Activated CD4-positive, CD25-positive, alpha-beta regulatory T cell treated with anti-CD3 and anti-CD28 coated beads, Interleukin-2, amount 50 U/mL, for 24 hours (primary cell): ENCODE measurements around the gene RBM20.
"Not testable (repeated sequence)": the region's sequence is repeated elsewhere in the genome, so short reads cannot be mapped to it uniquely, and the experiment has no call there.

Experiments
- ATAC-seq, 2 donors: fragments of 150-1000 bp; cut with Tn5 transposase; one replicate each; pipeline ENCODE4 v1.10.0; 2021; ENCODE audit warnings: mild to moderate bottlenecking in 1 of 2, moderate library complexity in 1 of 2

The RBM20 gene

DNA sequence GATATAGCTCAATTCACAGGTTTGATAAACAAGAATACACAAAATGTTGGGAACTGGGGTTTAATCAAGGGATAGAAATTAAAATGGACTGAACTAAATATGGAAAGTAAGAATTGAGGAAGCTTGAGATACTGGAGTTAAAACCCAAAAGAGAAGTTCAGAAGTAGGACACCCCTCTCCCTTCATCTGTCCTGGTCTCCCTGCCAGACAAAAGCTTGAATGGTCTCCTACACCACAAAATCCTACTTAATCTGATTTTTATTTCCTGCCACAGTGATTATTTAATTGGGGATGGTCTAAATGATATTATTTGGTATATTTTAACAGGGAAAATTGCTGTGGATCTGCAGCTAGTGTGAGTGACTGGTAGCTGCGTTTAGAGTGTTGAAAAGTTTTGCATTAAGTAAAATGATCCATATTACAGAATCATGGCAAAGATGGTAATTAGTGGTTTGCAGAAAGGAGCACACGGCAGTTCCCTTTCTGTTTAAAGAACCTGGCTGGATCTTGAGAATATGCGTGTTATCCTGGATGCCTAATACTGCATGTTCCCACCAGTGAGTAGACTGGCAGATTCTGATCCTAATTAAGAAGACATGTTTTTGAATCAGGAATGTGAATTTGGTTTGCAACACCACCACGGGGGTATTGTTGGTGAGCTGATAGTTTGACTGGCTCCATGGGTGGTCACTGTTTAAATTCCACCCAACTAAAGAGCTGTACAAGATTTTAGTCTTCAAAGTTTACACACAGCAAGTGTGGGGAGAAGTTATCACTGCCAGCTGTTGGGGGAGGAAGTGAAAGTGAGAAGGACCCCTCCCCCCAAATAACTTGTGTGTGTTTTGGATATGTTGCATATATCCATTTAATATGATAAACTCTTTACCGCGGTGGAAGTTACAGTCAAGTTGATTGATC lies 5.5 kb downstream of the RBM20 start:
- ATAC-seq = no peak

GRCh38 chr10:110650265-110650668 lies 6.1 kb downstream of the RBM20 start:
- no peak for ATAC-seq

DNA sequence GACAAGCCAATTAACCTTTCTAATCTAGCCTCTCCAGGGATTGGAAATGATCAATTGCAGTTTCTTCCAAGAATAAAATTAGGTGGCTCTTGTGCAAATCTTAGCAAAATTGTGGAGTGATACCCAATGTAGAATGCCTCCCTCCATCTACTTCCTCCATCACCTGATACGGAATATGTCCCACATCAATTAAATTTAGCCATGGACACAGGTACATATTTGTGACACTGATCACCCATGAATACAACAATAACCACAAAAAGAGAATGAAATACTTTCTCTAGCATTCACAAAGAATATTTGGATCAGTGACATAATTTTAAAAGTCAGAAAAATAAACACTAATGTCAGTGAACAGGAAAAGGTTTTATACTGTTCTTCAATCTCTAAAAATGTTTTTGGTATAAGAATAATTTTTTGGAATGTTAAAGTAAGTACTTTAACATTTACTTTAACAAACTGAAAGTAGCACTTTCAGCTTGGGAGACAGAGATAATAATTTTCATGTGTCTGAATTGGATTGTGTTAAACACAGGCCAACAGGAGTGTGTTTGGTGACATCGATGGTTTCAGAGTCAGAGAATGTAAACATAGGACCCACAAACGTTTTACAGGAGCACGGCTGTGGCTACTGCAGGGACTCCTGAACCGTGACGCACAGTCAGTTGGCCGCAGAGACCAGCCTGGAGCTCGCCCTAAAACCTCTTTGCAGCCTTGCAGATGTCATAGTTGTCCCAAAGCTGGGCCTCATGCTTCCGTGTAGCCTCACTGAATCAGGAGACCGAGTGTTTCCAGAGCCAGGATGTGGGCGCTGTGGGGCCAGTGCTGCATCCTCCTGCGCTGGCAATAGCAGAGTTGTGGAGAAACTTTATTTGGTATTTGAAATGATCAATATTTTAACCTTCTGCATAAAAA lies 7.2 kb downstream of the RBM20 start:
- no peak for ATAC-seq

DNA sequence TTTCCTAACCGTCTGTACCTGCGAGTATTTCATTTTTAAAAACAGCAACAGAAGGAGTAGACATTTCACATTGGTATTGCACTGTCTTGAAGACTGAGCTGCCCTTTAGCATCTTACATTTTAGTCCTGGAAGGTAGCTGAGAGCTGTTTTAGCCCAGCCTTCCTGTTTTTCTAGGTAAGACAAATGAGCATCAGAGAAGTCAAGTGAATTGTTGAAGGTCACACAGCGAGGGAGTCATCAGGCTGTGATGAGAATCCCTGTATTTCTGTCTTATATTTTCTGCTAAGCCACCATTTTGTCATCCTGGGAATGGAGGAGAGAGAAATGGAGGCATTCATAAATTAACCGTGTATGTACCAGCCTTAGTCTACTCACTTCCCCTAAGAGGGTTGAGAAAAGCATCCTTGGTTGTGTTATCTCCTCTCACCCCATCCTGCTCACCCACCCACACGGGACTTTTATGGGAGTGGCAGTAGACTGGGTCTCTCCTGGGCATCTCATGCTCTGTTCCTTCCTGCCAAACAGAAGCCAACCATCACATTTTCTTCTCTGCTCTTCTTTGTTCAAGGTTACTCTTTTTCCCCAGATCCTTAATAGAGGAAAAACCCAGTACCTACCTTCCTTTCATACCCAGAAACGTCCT lies 8.5 kb downstream of the RBM20 start:
- no peak for ATAC-seq

DNA sequence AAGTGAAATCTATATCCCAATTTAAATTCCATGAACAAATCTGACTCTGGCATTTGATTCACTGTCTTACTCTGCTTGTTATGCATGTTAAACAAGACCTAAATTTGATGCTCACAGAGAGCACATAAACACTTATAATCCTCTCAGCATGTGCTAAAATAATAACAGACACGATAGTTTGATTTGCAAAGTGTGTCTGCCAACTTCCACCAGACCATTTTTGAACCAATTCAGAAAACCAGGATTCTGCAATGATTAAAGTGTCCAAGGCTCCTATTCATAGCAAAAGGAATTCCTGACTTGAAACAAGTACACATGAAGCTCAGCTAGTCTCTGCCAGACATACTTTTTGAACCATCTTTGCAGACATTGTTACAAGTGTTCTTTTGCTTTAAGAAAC lies 11.2 kb downstream of the RBM20 start:
- no peak for ATAC-seq

DNA sequence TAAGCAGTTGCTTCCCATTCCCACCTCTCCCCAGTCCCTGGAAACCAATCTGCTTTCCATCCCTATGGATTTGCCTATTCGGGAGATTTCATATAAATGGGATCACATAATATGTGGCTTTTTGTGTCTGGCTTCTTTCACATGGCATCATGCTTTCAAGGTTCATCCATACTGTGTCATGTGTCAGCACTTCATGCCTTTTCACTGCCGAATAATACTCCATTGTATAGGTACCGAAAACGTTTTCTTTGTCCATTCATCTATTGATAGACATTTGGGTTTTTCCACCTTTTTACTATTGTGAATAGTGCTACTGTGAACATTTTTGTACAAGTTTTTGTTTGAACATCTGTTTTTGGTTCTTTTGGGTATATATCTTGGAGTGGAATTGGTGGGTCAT lies 12.5 kb downstream of the RBM20 start:
- ATAC-seq = no peak

GRCh38 chr10:110657973-110658691 lies 14.0 kb downstream of the RBM20 start:
- ATAC-seq = no peak

DNA sequence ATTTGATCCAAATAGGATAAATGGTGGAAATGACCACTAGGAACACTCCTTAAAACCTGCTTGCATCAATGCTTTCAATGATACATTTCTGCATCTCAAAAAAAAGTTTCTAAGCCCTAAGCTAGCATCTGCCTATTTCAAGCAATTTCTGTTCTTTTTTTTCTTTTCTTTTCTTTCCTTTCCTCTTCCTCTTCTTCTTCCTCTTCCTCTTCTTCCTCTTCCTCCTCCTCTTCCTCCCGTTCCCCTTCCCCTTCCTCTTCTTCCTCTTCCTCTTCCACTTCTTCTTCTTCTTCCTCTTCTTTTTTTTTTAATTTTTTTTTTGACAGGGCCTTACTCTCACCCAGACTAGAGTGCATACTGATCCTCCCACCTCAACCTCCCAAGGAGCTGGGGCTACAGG lies 15.4 kb downstream of the RBM20 start:
- ATAC-seq = no peak

- ATAC-seq = not testable (repeated sequence)
These were observed 16.2 kb downstream of the RBM20 start for GRCh38 chr10:110660289-110660688.

DNA sequence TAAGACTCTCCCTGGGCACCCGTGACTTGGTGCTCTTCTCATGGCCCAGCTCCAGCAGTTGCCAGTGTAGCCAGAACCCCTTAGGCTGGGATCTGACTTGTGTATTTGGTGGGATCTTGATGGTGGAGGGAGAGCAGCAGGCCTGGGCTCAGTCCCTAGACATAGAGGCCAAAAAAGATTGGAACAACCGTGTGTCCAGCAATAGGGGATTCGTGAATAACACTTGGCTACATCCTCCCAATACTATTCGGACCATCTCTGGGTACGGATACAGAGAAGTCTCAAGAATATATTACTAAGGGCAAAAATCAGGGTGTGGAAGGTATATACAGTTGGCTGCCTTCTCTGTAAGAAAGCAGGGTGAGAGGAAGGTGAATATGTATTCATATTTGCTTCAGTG lies 17.2 kb downstream of the RBM20 start:
- ATAC-seq = no peak

DNA sequence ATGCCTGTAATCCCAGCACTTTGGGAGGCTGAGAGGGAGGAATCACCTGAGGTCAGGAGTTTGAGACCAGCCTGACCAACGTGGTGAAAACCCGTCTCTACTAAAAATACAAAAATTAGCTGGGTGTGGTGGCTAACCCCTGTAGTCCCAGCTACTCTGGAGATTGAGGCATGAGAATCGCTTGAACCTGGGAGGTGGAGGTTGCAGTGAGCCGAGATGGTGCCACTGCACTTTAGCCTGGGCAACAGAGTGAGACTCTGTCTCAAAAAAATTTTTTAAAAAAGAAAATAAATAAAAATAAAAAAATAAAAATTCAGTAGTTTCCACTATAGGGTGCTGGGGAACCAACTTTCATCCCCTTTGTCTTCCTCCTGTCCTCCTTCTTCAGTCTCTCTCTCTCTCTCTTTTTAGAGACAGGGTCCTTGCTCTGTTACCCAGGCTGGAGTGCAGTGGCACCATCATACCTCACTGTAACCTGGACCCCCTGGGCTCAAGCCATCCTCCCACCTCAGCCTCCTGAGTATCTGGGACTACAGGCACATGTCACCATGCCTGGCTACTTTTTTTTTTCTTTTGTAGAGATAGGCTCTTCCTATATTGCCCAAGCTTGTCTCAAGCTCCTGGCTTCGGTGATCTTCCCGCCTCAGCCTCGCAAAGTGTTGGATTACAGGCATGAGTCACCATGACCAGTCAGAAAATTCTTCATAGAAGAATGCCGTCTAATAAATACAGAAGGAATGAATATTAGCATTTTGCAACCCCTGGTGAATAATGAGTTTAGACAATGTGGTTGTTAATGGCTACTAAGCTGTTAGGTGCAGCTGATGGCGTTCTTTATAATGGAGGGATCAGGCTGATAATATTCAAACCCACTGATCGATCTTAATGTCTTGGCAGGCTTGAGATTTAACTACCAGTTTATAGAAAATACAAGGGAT lies 20.6 kb downstream of the RBM20 start:
- no peak for ATAC-seq

- ATAC-seq = not testable (repeated sequence)
These were observed 22.1 kb downstream of the RBM20 start for GRCh38 chr10:110666259-110666658.

GRCh38 chr10:110666673-110667072 lies 22.5 kb downstream of the RBM20 start:
- ATAC-seq = no peak

DNA sequence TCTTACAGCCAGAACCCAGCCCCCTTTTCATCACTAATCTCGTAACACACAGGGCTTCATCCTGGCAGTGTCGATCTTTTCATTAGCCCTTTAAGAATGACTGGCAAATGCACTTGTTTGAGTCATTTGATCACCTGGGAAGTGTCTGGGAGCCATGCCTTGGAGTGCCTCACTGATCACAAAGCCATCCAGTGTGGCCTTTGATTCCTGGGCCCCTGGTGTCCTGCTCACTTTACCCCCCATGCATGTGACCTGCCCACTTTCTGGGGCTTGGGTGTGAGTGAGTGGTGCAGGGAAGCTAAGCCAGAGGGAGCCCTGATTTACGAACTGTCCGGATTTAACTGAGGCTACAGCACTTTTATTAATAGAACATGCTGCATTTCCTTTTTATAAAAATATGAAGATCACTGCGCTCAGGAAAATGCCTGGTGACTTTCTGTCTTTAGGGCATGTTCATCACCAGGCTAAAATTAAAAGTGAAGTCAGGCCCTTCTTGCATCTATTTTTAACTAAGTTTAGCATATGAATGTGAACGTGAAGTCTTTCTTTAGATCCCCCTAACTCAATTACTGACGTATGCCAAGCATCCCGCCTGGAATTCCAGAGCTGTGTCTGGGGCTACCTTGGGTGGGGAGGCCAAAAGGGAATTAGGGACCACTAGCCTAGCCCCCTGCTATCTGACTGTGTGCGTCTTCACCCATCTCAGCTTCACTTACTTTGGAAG lies 23.6 kb downstream of the RBM20 start:
- no peak for ATAC-seq

DNA sequence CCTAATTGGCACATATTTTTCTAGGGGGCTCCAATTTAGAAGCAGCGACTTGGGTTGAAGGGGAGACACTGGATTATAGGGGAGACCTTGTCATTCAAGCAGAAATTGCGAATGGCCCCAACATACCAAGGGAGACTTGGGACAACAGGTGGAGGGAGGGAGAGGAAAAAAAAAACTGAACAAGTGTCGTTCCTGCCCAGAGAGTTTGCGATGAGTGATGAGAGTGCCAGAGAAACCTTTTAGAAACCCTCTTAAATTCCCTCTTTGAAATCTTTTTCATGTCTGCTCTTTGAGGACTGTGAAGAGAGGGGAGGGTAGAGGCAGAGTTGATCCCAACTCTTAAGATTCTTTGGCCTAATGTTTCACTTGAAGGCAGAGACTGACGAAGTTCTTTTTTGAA lies 24.3 kb downstream of the RBM20 start:
- no peak for ATAC-seq

GRCh38 chr10:110670335-110670734 lies 26.2 kb downstream of the RBM20 start:
- no peak for ATAC-seq

- peak; percentile 86 to 93 for ATAC-seq
These were observed 27.8 kb downstream of the RBM20 start for GRCh38 chr10:110671788-110672579.

GRCh38 chr10:110672580-110672919 lies 28.4 kb downstream of the RBM20 start:
- peak in 1 of 2 donors; percentile 16 for ATAC-seq

DNA sequence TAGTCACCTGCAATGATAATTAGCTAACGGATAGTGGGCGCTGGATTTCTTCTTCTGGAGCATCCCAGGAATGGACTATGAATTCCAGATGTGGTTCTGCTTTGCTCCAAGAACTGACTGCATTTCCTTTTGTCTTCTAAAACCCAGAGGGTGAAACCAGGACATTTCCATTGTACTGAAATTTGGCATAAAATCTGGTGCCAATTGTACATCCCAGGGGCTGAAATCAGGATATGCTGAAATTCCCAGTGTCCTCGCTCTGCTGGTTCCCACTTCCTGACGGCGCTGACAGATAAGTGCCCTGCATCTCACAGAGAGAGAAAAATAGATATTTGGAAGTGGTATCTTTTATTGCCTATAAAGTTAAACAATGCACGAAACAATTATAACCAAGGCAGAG lies 31.9 kb downstream of the RBM20 start:
- ATAC-seq = no peak
